Measurements from ENCODE around the gene AATK.

Gene AATK

GRCh38 chr17:81123052-81124048 is 42.7 kb downstream of the AATK start:
- no peak for DNase-seq

DNA sequence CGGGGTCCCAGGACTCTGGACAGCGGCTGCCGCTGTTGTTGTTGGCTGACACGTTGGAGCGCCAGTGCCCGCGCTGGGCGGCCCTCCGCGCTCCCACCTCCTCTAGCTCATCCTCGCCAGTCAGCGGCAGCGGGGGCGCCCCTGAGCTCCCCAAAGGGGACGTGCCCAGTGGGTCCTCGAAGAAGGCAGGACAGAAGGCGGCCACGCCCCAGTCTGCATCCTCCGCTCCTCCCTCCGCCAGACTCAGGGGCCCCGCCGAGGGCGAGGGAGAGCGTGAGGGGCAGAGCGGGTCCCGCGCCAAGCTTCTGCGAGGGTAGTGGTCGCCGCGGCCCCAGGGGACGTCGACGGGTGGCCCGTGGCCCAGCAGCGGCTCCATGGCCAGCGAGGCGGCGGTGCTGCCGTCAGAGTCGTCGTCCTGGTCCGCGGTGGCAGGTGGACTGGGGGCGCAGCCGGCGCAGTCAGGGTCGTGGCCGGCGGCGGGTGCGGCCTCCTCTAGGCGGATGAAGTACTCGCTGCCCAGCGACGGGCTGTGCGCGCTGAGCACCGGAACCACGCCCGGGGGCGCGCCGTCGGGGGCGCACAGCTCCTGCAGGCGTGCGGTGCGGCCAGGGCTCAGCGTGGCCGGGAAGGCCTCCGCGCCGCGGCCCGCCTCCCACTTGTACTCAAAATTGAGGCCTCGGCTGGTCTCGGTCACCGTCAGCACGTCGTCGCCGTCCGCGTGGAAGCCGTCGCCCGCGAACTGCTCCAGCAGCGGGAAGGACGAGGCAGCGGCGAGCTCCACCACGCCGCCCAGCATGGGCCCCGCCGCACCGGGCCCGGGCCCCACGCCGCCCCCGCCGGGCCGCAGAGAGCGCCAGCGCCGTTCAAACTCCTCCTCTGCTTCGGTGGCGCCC is 43.9 kb downstream of the AATK start:
- DNase-seq, result no peak

DNA sequence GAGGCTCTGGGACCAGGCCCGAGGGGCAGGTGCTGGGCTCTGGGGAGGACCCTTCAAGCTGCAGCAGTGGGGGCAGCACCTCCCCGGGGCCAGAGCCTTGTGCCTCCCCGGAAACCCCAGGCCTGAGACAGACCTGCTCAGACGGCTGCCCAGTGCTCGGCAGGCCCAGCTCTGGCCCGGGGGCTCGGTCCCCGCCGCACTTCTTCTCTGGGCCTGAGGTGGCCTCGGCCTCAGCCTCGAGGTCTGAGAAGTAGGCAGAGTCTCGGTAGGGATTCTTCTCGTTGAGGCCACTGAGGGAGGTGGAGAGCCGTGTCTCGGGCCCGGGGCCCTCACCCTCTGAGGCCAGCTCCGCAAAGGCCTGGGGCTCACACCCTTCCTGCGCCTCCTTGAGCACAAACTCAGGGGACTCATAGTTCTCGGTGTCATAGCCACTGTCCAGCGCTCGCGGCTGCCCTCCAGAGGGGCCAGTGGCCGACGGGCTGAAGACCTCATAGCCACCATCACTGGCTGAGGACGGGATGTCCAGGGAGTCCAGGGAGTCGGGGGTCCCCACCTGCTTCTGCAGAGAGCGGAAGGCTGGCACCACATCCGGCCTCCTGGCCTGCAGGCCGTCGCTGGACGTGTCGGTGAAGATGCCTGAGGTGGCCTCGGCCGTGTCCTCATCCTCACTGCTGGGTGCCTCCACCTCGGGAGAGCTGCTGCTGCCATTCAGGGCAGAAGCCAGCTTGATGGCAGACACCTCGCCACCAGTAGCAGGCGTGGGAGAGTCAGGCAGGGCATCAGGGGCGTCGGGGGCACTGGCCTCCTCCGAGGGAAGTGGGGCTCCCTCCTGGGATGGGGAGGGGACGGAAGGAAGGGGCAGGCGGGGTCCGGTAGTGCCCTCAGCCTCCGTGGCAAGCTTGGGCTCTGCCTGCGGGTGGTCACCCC is 45.1 kb downstream of the AATK start:
- no peak for DNase-seq

- DNase-seq, result no peak
Measured at GRCh38 chr17:81120149-81120484, 45.9 kb downstream of the AATK start.

DNA sequence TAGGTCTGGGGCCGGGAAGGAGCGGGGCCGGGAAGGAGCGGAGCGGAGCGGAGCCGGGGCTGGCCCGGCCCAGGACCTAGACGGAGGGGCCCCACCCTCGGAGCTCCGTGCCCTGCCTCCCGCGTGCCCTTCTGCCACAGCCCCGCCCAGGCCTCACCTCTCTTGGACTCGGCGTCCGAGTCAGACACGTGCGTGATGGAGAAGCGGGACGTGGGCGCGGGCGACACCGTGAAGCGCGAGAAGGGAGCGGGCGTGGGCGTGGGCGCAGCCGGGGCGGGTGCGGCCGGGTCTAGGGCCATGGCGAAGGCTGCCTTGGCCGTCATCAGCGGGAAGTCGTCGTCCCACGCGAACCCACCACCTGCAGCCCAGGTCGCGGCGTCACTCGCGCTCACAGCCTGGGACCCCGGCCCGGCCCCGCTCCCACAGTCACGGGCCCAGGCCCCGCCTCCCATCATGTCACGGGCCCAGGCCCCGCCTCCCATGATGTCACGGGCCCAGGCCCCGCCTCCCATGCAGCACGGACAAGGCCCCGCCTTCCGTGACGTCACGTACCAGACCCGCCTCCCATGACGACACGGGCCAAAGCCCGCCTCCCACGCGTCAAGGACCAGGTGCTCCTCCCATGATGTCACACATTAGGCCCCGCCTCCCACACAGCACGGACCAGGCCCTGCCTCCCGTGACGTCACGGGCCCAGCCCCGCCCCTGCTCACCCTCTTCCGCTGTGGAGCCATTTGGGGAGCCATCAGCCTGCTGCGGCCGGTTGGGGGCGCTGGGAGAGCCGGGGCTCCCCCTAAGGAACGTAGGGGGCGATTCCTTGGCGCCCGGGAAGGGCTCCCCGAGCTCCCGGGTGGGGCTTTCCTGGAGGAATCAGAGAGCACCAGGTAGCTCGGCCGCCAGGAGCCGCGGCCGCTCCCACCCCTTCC is 46.5 kb downstream of the AATK start:
- DNase-seq, result no peak

GRCh38 chr17:81118308-81119221 is 47.5 kb downstream of the AATK start:
- no peak for DNase-seq

DNA sequence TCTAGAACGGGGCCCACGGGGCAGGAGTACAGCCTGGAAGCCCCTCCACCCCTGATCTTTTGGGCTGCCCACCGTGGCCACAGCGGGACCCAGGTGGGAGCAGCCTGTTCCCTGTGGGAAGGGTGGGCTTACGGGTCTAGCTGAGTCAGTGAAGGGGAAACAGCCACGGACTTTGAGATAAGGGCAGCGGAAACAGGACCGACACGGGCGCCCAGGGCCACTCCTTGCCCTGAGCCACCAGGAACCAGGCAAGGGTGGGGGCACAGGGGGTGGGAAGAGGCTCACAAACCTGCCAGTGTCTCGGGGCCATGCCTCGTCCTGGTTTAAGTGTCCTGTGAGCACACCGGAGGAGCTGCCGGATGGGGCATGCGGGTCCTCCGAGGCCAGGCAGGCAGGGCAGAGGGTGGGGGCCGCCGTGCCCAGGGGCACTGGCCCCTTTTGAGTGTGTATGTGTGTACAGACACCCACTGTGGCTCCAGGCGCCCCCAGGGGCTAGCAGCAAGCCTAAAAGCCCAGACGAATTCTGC is 48.3 kb downstream of the AATK start:
- DNase-seq, result no peak

GRCh38 chr17:81116704-81117103 is 49.3 kb downstream of the AATK start:
- no peak for DNase-seq

GRCh38 chr17:81115749-81116464 is 50.1 kb downstream of the AATK start:
- DNase-seq, result no peak

GRCh38 chr17:81115219-81115618 is 50.8 kb downstream of the AATK start:
- DNase-seq, result no peak

GRCh38 chr17:81114351-81115093 is 51.5 kb downstream of the AATK start:
- DNase-seq, result no peak

DNA sequence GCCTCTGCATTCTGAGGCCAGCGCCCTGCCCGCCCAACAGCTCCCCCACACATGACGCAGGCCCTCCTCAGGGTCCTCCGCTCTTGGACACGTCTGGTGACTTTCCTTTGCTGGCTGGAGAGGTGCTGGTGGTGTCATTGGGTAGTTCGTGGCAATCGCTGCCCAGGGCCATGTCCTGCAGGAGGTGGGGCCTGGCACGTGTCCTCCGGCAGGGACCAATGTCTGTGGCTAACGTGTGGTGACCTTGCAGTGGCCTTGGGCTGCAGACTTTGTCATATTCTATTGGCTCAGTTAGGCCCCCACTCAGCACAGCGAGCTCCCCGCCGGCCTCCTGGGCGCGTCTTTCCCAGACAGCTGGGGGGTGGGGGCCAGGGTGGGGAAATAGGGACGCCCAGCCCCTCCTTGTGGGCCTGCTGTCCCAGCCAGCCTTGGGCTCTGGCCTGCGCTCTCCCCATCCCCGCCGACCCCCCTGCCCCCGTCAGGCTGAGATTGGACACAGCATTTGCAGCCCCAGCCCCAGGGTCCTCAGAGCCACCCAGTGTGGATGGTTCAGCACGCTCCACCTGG is 52.8 kb downstream of the AATK start:
- no peak for DNase-seq

GRCh38 chr17:81112450-81112849 is 53.6 kb downstream of the AATK start:
- no peak for DNase-seq

DNA sequence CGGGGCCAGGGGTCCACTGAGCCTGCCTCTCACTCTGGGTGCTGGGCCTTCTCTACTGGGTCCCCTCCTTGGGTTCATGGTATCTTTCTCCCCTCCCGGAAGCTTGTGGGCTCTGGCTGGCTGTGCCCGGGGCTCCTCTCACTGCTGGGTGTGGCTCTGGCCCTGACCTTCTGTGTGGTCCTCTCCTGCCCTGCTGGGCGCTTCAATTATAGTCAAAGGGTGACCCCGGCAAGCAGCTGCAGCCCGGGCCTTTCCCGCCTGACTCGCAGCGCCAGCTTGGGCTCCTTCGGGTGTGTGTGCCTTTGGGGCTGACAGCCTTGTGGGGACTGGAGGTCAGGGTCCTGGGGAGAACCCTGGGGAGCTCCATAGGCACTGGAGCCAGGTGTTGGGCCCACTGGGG is 55.0 kb downstream of the AATK start:
- DNase-seq, result no peak

DNA sequence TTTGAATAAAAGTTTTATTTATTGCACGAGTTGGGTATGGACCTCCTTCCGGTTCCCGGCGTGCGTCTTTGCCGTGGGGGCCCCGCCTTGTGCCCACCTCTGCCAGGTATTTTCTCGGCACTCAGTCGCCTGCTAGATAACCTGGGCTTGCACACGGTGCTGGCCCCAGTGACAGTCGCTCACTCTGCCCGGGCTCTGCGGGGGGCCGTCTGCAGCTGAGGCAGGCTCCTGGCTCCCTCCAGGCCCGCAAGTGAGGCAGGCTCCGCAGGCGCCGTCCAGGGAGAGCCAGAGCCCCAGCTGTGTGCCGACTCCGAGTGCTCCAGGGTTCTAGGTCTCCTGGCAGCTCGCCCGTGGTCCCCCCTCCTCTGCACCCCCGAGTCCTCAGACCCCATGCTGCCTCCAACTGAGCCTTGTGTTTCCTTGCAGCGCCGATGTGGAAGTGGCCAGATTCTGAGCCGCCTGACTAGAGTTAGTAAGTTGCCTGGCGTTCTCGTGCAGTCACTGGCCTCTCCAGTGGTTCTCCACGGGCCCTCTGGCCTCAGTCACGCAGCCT is 55.5 kb downstream of the AATK start:
- DNase-seq, result no peak

GRCh38 chr17:81109957-81110356 is 56.1 kb downstream of the AATK start:
- no peak for DNase-seq

DNA sequence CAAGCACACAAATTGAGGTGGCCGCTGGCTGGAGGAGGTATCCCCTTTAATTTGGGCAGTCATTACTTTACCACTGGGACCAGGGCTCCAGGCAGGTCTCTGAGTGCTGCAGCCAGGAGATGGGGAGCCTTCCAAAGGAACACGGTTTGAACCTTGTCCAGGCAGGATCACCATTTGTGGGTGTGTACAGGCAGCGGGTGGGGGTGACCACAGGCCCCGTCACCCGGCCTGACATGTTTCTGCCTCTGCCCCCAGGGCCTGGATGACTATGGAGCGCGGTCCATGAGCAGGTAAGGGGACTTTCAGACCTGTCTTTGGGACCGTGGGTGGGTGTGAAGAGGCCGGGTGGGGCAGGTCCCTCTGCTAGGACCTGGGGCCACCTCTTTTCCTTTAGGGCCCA is 57.8 kb downstream of the AATK start:
- DNase-seq, result no peak

GRCh38 chr17:81106716-81107115 is 59.3 kb downstream of the AATK start:
- no peak for DNase-seq
